Measurements from ENCODE around the gene PSMD11.

GRCh38 chr17:32482568-32483320 is 38.4 kb downstream of the PSMD11 start:
- TF ChIP-seq CTCF (IDR thresholded peaks at IDR 0.05; ENCODE audit: extremely low read depth in 1 of 2, insufficient read depth in 1 of 2, low read depth in 1 of 2, low read length in 2 of 2): no peak
- no peak for TF ChIP-seq MAX (IDR thresholded peaks at IDR 0.05; ENCODE audit: insufficient read depth, insufficient read length)
- no peak for TF ChIP-seq POLR2AphosphoS5 (IDR thresholded peaks at IDR 0.05; ENCODE audit: insufficient read depth, low read depth, low read length)
- no peak for TF ChIP-seq MYC (IDR thresholded peaks at IDR 0.05; ENCODE audit: low read depth, low read length)
- TF ChIP-seq POLR2A (IDR thresholded peaks at IDR 0.05; ENCODE audit: low read depth, low read length): no peak
- no peak for TF ChIP-seq EZH2 (IDR thresholded peaks at IDR 0.05; ENCODE audit: borderline replicate concordance, low read depth, low read length, severe bottlenecking)
- no peak for TF ChIP-seq FOS (IDR thresholded peaks at IDR 0.05; ENCODE audit: borderline replicate concordance, insufficient read depth, low read length)
- TF ChIP-seq GATA2 (IDR thresholded peaks at IDR 0.05; ENCODE audit: insufficient read depth, insufficient read length, low read depth, low read length): no peak
- TF ChIP-seq JUN (IDR thresholded peaks at IDR 0.05; ENCODE audit: borderline replicate concordance, insufficient read depth, insufficient read length, low read depth): no peak
